ENCODE measurements around the gene PARD6G.

- TF ChIP-seq CTCF (conservative IDR thresholded peaks at IDR 0.05; ENCODE audit: low read depth, low read length) (no peak), EZH2 (IDR thresholded peaks at IDR 0.05; ENCODE audit: low read length, unreplicated experiment) (no peak)
These were observed 139.9 kb downstream of the PARD6G start for GRCh38 chr18:80107426-80107825.

Data from PC-3 (cell line).